Testis (tissue), 3 donors: ENCODE data around the gene PLK5. TPM values are rescaled to one million over a fixed set of nuclear protein-coding genes. Genes with fewer than 3 reads are reported as not detected.

ENCODE experiments used
- DNase-seq: peaks from one replicate; pipeline ENCODE4 v3.0.0-alpha.2; 2019
- H3K27ac ChIP-seq, 2 donors: fragments of 200-600 bp; sonication (generic); one replicate each; pipeline ENCODE4 v1.5.1; 2019
- H3K27me3 ChIP-seq: fragments of 200-600 bp; sonication (generic); one replicate; pipeline ENCODE4 v1.5.1; 2019
- H3K36me3 ChIP-seq: fragments of 200-600 bp; sonication (generic); one replicate; pipeline ENCODE4 v1.5.1; 2017; ENCODE audit warnings: low read depth; ENCODE audit errors: missing control alignments
- H3K4me1 ChIP-seq: fragments of 200-600 bp; sonication (generic); one replicate; pipeline ENCODE4 v1.5.1; 2019
- H3K4me3 ChIP-seq, 2 donors: fragments of 200-600 bp; sonication (generic); one replicate each; pipeline ENCODE4 v1.5.1; 2017 to 2019
- H3K9me3 ChIP-seq: fragments of 200-600 bp; sonication (generic); one replicate; pipeline ENCODE4 v1.5.1; 2017
- POLR2A ChIP-seq: fragments of 450-650 bp; IDR thresholded peaks from one replicate; pipeline ENCODE4 v1.6.1; 2017; ENCODE audit warnings: antibody characterized with exemption, mild to moderate bottlenecking, moderate library complexity
- WGBS, 2 donors: methylation state at CpG; one replicate each; pipeline ENCODE4 v1.1.5; 2018; 5-methylcytosine and 5-hydroxymethylcytosine counted together
- intact Hi-C: fragments of 100-400 bp; cut with DNase I; formaldehyde crosslinking; loops from one replicate; pipeline ENCODE4 v1.15.1; 2023; ENCODE audit warnings: low total_unique reads
- polyA plus RNA-seq: library from polyadenylated mRNA; stranded (reverse); fragments of 350-450 nt; fragmentation: Illumina TruSeq; extraction: RNeasy Lipid Tissue Mini Kit (QIAGEN cat#74804); gene quantifications from one replicate; pipeline ENCODE4 v1.2.3, GENCODE V29; 2014; ENCODE audit warnings: low read depth, low replicate concordance; ENCODE audit not compliant: insufficient read depth
- total RNA-seq, 2 donors: library from RNA; depleted of rRNA; stranded (reverse); fragments of >200 nt; gene quantifications; one replicate each; pipeline ENCODE4 v1.2.3, GENCODE V29; 2016
- TF ChIP-seq, protein P1 (sequence below), 3 experiments: fragments of 450-650 bp in 2 of 3; fragments of 200-600 bp in 1 of 3; sonication (generic) in 1 of 3; IDR thresholded peaks; one replicate each; pipeline ENCODE4 v1.5.1; 2016 to 2019; ENCODE audit warnings: antibody characterized with exemption in 3 of 3, mild to moderate bottlenecking in 2 of 3, moderate library complexity in 1 of 3

Gene PLK5
- total and polyA plus RNA-seq, 3 donors from 2014 or later, result 2.4 to 31.5 (median 13.4) TPM

DNA sequence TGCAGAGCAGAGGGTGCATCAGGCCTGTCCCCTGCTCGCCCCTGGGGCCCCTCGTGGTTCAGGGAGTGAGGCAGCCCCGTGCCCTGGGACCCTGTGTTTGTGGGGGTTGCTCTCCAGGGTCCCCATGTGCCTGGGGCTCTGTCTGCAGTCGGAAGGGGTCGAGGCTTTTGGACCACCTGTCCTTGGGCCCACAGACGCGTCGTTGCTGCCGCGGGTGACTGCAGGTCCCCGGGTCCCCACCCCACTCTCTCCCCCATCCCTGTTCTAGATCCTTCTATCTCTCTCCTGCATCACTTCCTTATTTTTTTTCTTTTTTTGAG, 35.6 kb upstream of the PLK5 start:
- Histone ChIP-seq H3K27me3 (no peaks in the 10 kb centered on the region), H3K9me3 (no peaks in the 10 kb centered on the region), H3K36me3 (no peaks in the 10 kb centered on the region), H3K4me1 (peaks cover 11% of the 10 kb centered on the region), H3K4me3 (no peak overlapping the region), H3K27ac (no peak overlapping the region)
- WGBS, 2 donors, result 92 to 94% methylated on average over 10 to 11 of the region's 11 CpGs
- intact Hi-C loops, result no loop called here
- DNase-seq, result no peak
- TF ChIP-seq, protein P1, sequence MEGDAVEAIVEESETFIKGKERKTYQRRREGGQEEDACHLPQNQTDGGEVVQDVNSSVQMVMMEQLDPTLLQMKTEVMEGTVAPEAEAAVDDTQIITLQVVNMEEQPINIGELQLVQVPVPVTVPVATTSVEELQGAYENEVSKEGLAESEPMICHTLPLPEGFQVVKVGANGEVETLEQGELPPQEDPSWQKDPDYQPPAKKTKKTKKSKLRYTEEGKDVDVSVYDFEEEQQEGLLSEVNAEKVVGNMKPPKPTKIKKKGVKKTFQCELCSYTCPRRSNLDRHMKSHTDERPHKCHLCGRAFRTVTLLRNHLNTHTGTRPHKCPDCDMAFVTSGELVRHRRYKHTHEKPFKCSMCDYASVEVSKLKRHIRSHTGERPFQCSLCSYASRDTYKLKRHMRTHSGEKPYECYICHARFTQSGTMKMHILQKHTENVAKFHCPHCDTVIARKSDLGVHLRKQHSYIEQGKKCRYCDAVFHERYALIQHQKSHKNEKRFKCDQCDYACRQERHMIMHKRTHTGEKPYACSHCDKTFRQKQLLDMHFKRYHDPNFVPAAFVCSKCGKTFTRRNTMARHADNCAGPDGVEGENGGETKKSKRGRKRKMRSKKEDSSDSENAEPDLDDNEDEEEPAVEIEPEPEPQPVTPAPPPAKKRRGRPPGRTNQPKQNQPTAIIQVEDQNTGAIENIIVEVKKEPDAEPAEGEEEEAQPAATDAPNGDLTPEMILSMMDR (IDR thresholded peaks at IDR 0.05), result no peak
- TF ChIP-seq POLR2A, result no peak

DNA sequence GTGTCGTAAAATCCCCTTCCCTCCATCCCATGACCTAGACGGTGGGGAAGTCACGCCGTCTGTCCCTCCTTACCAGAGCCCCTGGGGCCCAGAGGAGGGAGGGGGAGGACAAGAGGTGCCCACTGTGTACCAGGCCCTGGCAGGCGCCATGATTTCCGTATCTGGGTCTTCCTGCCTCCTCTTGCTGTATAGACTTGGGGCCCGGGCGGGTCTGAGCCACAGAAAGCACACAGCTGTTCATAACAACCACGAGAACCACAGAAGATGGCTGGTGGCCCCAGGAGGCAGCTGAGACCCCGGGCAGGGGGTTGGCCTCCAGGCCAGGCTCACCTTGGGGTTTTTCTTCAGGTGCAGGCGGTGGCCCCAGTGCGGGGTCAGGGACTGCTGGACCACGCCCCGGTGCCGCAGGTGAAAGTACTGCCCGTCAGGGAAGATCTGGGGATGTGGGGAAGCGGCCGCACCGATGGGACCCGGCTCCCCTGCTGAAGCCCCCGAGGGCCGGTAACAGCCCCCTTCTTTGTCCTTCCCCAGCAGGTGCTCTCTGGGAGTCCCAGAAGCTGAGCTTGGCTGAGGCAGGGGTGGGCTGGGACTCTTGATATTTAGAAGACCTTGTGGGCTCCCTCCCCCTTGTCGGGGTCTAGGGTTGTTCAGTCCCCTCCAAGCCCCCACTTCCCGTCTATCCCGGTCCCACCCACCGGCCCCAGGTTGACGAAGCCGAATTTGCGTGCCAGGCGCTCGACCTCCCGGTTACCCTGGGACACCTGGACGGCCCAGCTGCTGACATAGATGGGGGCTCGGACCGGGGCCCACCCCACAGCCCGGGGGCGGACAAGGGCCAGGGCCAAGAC, 34.2 kb upstream of the PLK5 start:
- intact Hi-C loops, result no loop called here
- peak overlapping the region; percentile 27 to 71 for H3K4me3 ChIP-seq
- H3K4me1 ChIP-seq, result peaks cover 17% of the 10 kb centered on the region
- WGBS, 2 donors, result 32 to 38% methylated on average over 21 to 35 of the region's 37 CpGs
- DNase-seq, result no peak
- peak overlapping the region; percentile 32 to 85 for H3K27ac ChIP-seq
- TF ChIP-seq, protein P1 (IDR thresholded peaks at IDR 0.05), result no peak
- no peak for TF ChIP-seq POLR2A
- no peaks in the 10 kb centered on the region for H3K36me3 ChIP-seq
- H3K9me3 ChIP-seq, result no peaks in the 10 kb centered on the region
- H3K27me3 ChIP-seq, result no peaks in the 10 kb centered on the region

DNA sequence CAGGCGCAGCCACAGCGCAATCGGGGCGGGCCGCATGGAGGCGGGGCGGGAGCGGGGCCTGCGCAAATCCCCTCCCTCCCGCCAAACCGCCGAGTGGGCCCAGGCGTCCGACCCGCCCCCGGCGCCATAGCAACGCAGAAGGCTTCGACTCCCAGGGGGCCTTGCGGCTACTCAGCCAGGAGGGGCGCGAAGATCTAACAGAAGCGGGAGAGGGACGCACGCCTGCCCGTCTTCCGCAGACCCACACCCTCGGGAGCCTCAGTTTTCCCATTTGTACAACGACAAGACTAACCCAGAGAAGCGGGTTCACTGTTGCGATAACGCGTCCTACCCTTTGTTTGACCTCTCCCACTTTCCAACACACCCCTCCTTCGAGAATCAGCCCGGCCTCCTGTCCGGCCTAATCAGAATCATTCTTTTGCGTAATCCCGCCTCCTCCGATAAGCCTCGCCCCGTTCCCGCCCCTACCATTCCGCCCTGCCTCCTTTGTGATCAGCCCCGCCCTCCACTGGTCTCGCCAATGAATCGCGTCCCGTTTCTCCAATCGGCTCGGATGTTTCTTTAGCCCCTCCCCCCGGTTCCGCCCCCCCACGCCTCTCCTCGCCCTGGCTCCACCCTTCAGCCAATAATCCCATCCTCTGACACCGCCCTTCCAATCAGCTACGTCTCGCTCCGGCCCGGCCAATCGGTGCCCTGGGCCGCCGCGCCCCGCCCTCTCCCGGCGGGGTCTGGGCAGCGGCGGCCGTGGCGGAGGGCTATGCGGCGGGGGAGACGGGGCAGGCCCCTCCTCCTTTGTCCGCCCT, 33.4 kb upstream of the PLK5 start, which contains the start of gene PCSK4:
Gene PCSK4 (minus strand): TSS at position 40 of the 803 bp plus-strand sequence. CDS start 4 bp downstream, at position 36.
- Histone ChIP-seq H3K4me3 (peak within 1 kb of the TSS; percentile 67 to 71), H3K27ac (peak within 1 kb of the TSS; percentile 32 to 85), H3K9me3 (no peaks in the 10 kb centered on the region), H3K36me3 (no peaks in the 10 kb centered on the region), H3K27me3 (no peaks in the 10 kb centered on the region), H3K4me1 (peaks cover 20% of the 10 kb centered on the region)
- no peak for TF ChIP-seq POLR2A
- TF ChIP-seq, protein P1 (IDR thresholded peaks at IDR 0.05), result peak in 2 of 3 experiments; percentile 27 to 29
- intact Hi-C loops, result no loop called here
- DNase-seq, result peak; percentile 99
- WGBS, 2 donors, result 1% methylated on average over 40 to 73 of the region's 74 CpGs

DNA sequence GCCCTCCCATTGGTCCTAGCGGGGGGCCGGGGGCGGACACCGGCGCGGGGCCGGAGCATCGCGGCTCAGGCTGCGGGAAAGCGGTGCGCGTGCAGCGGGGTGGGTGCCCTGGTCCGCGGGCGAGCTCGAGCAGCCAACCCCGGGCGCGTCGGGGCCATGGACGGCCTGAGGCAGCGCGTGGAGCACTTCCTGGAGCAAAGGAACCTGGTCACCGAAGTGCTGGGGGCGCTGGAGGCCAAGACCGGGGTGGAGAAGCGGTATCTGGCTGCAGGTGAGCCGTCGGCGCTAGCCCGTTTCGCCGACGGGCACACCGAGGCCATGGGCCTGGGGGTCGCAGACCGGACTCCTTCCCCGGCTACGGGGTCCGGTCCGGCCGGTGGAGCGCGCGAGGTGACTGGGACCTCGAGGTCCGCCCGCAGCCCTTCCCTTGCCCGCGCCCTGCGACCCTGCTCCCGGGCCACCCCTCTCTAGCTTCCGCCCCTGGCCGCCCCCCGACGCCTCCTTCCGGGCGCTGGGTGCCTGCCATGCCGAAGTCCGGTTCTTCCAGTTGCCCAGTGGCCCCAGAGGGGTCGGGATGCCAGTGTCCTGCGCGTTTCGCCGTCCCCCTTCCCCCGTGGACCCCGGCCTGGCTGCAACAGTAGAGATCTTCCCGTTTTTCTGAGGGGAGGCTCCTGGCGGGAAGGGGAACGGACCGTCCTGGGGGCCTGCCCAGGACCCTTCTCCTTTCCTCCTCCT, 32.6 kb upstream of the PLK5 start, which contains the start of gene REEP6:
Gene REEP6 (plus strand): TSS at position 68 of the 735 bp plus-strand sequence. CDS start 89 bp downstream, at position 157.
- Histone ChIP-seq H3K4me1 (peaks cover 27% of the 10 kb centered on the region), H3K27ac (peak within 1 kb of the TSS; percentile 32 to 85), H3K4me3 (peak within 1 kb of the TSS; percentile 67 to 71), H3K27me3 (no peaks in the 10 kb centered on the region), H3K9me3 (no peaks in the 10 kb centered on the region), H3K36me3 (no peaks in the 10 kb centered on the region)
- TF ChIP-seq, protein P1 (IDR thresholded peaks at IDR 0.05), result peak in 1 of 3 experiments; percentile 0
- TF ChIP-seq POLR2A, result no peak
- intact Hi-C loops, result no loop called here
- 2 to 3% methylated on average over 55 to 69 of the region's 73 CpGs for WGBS, 2 donors
- DNase-seq, result no peak
